HG03558 (cell line): ENCODE data around the gene TMSB10.
"Not testable (repeated sequence)": the region's sequence is repeated elsewhere in the genome, so short reads cannot be mapped to it uniquely, and the experiment has no call there.

ENCODE experiments used
- ATAC-seq: cut with Tn5 transposase; IDR thresholded peaks from one replicate; pipeline ENCODE4 v1.9.1; 2021; ENCODE audit warnings: moderate number of reproducible peaks; ENCODE audit not compliant: unreplicated experiment; ENCODE audit errors: extremely low read depth

Gene TMSB10

DNA sequence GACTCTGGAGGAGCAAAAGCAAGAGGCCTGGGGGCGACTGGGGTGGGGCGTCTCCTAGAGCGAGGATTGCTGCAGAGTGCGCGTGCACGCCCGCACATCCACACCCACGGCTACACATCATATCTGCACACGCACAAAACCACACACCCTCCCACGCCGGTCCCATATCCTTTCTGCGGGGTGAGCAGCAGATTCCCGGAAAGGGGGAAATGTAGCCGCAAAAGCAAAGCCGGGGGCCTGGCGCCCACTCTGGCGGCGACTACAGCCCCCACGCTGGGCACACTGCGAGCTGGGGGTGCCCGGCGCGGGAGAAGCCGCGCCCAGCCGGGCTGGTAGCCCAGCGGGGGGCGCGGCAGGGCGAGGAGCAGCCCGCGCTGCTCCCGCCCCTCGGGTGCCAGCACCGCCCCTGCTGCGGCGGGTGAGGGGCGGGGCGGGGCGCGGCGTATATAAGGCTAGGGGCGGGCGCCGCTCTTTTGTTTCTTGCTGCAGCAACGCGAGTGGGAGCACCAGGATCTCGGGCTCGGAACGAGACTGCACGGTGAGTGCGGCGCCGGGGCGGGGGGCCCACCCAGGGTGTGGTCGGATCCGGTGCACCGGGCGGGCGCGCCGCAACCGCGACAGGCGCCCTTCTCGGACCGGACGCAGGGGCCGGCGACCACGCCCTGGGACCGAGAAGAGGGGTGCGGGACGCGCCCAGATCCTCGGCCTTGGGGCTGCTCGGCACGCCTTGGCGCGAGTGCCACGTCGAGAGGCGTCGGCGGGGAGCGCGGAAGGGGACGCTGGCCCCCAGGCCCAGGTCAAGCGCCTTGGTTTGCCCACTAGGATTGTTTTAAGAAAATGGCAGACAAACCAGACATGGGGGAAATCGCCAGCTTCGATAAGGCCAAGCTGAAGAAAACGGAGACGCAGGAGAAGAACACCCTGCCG, at the start of gene TMSB10:
Gene TMSB10 (plus strand): TSS at position 476 of the 927 bp plus-strand sequence.
- peak; percentile 47 for ATAC-seq

GRCh38 chr2:84855731-84856130, 49.7 kb upstream of the TMSB10 start:
- ATAC-seq, result no peak

GRCh38 chr2:84856787-84857186, 48.7 kb upstream of the TMSB10 start:
- no peak for ATAC-seq

DNA sequence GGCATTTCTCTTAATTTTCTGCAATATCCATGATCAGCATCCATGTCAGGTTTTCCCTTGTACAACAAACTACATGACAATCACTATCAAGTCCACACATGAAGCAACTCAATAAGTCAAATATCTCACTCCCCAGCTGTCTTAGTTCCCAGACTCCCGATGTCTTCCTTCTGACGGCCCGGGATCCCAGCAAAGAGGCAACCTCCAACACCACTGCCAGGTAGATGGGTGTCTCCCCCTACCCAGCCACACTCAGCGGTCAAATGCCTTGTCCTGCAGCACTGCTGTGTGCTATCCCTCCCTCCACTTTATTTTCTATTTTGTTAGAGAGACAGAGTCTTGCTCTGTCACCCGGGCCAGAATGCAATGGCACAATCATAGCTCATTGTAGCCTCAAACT, 47.9 kb upstream of the TMSB10 start:
- no peak for ATAC-seq

DNA sequence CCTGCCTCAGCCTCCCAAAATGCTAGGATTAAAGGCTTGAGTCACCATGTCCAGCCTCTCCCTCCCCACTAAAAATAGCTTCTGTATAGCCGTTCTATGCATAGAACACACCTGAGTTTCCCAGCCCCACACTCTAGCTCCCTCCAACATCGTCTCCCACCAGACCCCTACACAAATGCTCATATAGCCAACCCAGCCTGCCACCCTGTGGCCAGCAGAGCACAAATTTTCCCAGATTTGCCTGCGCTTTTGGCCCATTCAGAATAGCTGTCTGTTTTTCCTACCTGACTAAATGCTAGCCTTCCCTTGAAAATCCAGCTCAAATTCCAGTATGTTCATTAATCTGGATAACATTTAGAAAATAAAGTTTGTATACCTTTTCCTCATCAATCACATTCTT, 47.3 kb upstream of the TMSB10 start:
- no peak for ATAC-seq

GRCh38 chr2:84858937-84859336, 46.5 kb upstream of the TMSB10 start:
- ATAC-seq, result no peak

GRCh38 chr2:84861539-84861938, 43.9 kb upstream of the TMSB10 start:
- ATAC-seq, result no peak

- no peak for ATAC-seq
Observed at GRCh38 chr2:84862006-84862405, 43.5 kb upstream of the TMSB10 start.

DNA sequence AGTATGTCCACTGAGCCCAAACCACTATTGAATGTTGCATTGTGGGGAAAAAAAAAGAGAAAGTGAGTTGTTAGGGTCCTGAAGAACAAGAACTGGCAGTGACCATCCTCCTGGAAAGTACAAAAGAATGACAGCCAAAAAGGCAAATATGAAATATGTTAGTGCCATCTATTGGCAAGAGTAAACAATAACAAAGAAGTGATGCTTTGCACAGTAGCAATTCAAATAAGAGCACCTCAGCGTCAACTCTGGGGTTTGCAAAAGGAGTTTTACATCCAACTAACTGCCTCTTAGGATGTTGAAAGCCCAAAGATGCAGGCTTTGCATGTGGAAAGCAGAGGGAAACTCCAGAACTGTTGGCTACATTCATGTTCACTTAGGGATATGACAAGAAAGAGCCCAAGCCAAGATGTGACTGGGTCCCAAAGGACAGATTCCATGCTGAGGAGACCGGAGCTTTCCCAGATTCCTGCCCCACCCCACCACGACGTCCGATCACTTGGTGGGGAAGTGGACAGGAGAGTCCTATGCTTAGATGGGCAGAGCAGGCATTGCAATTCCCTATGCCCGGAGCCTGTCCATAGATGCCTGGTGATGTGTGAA, 40.2 kb upstream of the TMSB10 start:
- no peak for ATAC-seq

- no peak for ATAC-seq
Observed at GRCh38 chr2:84866122-84866521, 39.3 kb upstream of the TMSB10 start.

DNA sequence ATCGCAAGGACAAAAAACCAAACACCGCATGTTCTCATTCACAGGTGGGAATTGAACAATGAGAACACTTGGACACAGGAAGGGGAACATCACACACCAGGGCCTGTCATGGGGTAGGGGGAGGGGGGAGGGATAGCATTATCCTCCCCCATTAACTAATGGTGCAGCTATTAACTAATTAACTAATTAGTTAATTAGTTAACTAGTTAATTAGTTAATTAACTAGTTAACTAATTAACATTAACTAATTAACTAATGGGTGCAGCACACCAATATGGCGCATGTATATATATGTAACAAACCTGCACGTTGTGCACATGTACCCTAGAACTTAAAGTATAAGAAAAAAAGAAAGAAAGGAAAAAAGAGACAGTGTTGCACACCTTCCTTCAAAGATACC, 37.1 kb upstream of the TMSB10 start:
- not testable (repeated sequence) for ATAC-seq

GRCh38 chr2:84870306-84870705, 35.1 kb upstream of the TMSB10 start:
- ATAC-seq, result no peak

DNA sequence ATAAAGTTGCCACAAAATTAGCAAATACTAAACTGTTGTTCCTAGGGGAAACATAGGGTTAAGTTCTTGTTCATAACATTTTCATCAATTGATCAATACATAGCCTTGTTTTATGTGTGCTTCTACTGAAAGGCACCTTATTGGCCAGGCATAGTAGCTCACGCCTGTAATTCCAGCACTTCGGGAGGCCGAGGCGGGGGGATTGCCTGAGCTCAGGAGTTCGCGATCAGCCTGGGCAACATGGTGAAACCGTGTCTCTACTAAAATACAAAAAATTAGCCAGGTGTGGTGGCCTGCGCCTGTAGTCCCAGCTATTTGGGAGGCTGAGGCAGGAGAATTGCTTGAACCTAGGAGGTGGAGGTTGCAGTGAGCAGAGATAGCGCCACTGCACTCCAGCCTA, 32.8 kb upstream of the TMSB10 start:
- ATAC-seq, result not testable (repeated sequence)

DNA sequence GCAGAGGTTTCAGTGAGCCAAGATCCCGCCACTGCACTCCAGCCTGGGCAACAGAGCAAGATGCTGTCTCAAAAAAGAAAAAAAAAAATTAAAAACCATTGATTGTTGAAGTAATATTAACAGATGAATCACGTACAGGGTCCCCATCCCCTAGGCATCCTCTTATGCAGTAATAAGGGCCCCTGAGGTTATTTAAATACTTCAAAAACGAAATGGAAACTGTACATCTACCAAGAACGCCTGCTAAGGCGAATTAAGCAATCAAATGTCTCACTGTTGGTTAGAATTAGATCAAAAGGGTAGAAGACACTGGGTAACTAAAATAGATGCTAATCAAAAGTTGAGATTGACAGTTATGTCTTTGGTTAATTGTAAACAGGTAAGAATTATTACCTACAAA, 32.1 kb upstream of the TMSB10 start:
- no peak for ATAC-seq

- ATAC-seq, result no peak
Observed at GRCh38 chr2:84874381-84875212, 30.9 kb upstream of the TMSB10 start.

DNA sequence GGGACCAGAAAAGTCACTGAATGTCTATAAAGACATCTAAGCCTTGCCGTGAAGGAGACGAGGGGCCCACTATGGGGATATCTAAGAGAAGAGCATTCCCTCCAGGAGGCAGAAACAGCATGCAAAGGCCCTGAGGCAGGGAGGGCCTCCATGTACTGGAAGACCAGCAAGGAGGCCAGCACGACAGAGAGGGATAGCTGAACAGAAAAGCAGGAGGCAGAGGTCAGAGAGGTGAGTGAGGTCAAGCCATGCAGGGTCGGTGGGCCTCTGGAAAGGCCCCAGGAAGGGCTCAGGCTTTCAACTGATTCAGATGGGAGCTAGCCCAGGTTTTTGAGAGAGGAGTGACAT, 30.3 kb upstream of the TMSB10 start:
- no peak for ATAC-seq

- ATAC-seq, result not testable (repeated sequence)
Observed at GRCh38 chr2:84875619-84876018, 29.8 kb upstream of the TMSB10 start.

GRCh38 chr2:84876369-84876768, 29.1 kb upstream of the TMSB10 start:
- no peak for ATAC-seq

DNA sequence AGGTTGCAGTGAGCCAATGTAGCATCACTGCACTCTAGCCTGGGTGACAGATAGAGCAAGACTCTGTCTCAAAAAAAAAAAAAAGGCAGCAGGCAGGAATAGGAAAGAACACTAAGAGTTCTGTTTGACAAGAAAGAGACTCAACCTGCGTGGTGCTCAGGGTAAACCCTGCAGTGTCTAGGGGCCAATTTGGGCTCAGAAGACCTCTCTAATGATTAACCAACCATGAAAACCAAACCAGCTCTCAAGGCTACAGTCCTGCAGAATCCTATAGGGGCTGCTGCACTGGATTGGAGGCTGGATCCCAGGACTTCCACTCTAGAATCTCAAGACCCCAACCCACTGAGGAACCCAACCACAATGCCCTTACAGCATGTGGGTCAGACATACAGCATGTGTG, 27.0 kb upstream of the TMSB10 start:
- ATAC-seq, result no peak

GRCh38 chr2:84878896-84879583, 26.4 kb upstream of the TMSB10 start:
- ATAC-seq, result no peak
